Hematopoietic multipotent progenitor cell treated with erythropoietin and hydrocortisone succinate and interleukin-3 and kit ligand, for 6 days (in vitro differentiated cells): ENCODE measurements around the gene TEAD3.

Source experiments
- DNase-seq: peaks from one replicate; pipeline ENCODE4 v3.0.0-alpha.2; 2015

Gene TEAD3

DNA sequence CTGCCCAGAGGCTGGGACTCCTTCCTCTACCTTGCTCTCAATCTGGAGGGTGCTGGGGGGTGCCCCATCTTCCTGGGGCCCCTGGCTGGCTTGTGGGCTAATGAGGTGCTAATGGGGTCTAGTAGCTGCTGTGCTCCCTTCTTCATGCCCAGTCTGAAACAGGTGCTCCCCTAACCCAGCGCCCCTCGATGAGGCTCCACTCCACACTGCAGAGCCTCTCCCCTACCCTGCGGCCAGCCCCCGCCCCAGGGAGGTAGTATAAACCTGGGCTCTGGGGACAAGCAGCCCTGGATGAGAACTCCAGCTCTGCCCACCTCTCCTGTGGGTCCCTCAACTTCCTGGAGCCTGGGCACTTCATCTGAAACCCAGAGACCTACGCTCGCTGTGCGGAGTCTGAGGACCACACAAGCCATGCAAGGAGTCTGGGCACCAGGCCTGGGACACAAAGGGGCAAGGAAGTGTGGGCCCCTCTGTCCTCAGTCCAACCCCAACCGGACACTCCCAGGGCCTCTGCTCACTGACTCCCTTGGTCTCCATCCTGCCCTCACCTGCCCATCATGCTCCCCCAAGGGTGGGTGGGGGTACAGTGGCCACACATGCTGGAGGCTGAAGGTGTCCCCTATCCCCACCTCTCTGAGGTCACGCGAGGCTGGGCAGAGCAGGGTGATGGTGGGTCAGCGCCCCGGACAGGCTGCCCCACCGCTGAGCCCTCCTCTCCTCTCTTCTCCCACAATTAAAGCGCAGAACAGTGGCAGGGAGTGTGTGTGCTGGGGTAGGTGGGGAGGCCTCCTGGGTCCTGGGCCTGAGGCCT is 22.5 kb downstream of the TEAD3 start:
- peak; percentile 32 for DNase-seq

DNA sequence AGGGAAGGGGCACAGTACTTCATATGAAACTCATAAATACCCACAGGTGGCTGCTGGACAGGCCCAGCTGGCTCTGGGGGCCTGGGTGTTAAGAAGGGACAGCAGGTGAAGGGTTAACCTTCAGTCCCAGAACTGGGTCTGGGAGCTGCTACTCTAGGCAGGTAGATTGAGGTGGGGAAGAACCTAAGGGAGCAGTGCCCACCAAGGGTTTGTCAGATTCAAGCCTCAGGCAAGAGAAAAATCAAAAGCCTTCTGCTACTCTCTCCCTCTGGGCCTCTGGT is 23.1 kb downstream of the TEAD3 start:
- DNase-seq = peak; percentile 55

DNA sequence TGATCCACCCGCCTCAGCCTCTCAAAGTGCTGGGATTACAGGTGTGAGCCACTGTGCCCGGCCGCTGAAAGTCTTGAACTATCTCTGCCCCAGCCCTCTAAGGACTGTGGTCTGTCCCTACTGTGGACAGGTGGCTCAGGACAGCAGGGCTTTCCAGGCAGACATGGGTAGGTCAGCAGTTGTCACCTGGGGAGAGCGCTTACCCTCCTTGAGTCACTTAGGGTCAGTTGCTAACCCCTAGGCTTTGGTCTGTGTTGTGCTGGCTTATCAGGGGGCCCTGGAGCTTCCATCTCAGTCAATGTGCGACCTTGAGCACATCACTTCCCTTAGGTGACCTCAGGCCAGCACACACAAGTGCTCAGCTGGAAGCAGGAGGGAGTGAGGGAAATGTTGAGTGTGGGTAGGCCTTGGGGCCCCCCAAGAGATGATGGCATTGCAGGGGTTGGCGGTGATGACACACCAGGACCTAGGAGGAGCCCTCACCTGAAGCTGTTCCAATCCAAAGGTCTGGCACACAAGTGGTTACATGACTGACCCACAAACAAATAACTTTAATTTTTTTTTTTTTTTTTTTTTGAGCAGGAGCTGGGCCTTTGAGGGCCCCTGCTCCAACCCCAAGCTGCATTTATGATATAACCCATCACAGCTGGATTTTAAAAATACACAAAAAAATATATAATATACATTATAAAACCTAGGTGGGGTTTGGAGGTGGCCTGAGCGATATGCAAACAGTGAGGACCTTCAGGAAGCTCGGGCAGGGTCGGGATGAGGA is 23.6 kb downstream of the TEAD3 start:
- DNase-seq = peak; percentile 29

DNA sequence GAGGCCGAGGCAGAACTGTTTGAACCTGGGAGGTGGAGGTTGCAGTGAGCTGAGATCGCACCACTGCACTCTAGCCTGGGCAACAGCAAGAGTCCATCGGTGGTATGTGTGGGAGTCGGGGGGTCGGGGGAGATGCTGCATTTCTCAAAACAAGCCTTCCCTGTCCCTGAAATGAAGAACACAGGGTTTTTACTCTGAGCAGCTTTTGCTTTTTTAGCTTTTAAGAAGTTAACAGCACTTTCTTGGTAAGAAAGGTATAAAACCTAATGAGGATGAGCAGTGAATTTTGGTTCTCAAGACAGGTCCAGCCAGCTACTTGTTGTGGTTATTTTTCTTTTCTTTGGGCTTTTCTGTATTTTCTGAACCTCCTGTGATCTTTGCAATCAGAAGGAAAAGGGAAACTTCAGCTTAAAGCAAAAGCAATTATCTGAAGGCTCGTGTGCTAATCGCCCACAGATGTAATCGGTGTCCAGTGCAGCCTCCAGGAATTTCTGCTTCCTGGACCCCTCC is 25.0 kb downstream of the TEAD3 start:
- DNase-seq = no peak

DNA sequence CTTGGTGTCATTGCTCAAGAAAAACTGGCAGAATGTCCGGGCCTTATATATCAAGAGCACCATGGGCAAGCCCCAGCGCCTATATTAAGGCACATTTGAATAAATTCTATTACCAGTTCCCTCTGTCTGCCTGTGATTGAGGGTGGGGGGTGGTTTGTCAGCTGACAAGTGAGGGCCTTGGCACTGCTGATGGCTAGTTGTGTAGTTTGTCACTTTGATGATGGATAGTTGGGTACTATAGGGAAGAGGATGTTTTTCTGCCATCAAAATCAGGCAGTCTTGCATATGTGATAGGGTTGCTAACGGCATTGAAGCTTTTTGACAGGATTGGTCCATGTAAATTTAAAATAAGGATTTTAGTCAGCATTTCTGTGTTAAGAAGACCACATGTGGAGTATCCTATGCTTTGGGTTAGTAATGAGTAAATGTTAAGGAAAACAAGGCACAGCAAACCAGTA is 26.2 kb downstream of the TEAD3 start:
- DNase-seq = peak; percentile 27

DNA sequence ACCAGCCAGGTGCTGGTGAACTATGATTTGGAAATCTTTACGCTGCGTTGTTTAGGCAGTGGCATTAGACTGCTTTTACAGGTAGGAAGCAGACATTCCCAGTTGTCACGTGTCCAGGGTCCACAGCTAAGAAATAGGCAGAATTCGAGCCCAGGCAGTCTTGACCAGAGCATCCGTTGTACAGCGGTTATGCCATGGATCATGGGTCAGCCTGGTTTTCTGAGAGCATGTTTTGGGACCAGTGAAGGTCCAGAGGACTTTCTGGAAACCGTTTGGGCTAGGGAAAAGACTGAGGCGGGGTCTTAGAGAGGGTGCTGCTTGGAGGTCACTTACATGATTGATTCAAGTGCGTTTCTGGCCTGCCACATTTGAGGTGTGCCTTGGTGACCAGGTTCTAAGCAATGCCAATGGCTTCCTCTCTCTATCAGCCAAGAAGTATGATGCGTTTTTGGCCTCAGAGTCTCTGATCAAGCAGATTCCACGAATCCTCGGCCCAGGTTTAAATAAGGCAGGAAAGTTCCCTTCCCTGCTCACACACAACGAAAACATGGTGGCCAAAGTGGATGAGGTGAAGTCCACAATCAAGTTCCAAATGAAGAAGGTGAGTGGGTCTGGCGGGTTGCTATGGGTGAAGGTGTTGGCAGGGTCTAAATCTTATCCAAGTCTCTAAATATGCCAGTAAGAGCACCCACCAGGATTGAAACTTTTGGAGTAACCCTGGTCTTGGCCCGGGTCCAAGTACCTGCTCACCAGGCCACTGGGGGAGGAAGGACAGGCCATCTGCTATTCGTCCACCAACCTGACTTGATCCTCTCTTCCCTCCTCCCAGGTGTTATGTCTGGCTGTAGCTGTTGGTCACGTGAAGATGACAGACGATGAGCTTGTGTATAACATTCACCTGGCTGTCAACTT is 26.9 kb downstream of the TEAD3 start:
- peak; percentile 63 for DNase-seq

DNA sequence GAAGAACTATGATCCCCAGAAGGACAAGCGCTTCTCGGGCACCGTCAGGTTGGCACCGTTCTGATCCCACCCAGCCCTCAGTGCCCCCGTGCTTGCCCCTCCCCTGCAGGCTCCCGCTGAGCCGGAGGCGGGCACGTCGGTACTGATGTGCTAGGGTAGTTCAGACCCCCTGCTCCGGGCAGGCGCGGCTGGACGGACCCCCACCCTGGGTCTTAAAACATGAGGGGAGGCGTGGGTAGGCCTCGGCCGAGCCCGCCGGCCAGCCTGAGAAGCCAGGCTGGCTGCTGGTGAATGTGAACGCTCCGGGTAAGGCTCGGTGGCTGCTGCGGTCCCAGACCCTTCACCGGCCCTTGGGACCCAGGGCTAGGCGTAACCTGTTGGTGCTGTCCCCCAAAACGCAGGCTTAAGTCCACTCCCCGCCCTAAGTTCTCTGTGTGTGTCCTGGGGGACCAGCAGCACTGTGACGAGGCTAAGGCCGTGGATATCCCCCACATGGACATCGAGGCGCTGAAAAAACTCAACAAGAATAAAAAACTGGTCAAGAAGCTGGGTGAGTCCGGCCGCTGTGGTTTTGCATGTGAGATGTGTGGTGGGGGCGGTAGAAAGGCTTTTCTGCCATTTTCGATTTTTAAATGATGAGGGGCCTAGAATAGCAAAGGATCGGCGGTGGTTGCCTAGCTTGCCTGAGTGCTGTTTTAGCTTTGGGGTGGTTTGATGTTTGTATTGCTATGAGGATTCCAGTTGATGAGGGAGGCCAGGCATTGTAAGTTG is 27.7 kb downstream of the TEAD3 start:
- peak; percentile 19 for DNase-seq

DNA sequence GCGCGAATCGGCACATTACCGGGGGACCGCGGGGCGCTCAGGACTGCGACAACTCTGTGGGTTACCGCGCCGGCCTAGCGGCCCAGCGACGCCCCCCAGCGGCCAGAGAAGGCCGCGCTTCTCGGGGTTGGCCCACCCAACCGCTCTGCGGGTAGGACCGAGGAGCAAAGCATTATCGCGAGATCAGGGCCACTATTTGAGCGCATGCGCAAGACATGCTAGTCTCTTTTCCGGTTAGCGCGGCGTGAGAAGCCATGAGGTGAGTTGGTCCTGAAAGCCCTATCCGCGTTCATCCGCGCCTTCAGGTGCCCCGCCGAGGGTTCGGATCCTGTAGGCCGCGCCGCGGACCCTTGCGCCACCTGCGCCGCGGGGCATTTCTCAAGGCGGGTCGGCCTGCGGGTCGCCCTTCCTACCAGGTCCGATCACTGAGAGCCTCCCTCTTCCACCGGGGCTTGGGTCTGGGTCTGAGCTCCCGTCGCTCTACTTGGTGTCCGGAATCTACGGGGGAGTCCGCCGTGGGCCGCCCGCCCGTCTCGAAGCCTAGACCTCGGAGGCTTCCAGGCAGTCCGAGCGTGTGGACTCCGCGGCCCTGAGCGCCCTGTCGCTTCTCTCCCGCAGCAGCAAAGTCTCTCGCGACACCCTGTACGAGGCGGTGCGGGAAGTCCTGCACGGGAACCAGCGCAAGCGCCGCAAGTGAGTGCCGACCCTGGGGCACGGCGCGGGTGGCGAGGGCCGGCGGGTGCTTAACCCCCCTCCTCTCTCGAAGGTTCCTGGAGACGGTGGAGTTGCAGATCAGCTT is 28.5 kb downstream of the TEAD3 start, which contains the start of gene RPL10A:
Gene RPL10A, plus strand, starts transcription at position 221 of the 799 bp plus-strand sequence. Its CDS starts 34 bp downstream, at position 255.
- DNase-seq = peak; percentile 99

DNA sequence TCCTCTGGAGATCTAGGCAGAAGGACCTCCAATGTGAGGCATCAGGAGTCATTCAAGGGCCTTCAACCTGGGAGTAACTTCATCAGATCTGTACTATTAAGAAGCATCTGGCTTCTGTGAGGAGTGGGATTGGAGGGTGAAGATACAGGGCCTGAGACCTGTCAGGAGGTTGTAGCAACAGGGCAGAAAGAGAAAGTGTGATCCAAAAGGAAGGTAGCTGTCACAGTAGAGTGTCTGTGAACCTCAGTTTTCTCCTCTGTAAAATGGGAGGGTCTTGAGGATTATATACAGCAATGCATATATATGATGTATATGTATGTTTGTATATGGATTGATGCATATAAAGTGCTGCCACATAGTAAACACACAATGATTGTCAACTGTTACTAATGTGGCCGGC is 31.2 kb downstream of the TEAD3 start:
- no peak for DNase-seq

DNA sequence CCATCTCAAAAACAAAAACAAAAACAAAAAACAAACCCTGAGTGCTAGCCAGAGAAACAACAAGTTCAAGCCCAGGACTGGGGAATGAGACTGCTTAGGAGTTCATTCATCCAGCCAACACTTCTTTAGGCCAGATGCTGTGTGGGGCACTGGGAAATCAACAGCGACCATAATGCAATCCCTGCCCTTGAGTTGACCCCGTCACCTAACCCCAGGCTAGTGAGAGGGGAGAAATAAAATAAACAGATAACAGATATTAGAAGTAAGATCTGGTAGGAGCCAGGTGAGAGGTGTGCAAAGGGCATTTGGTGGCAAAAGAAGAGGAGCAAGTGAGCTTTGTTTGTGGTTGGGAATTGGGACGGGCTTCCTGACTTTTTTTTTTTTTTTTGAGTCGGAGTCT is 33.6 kb downstream of the TEAD3 start:
- no peak for DNase-seq

DNA sequence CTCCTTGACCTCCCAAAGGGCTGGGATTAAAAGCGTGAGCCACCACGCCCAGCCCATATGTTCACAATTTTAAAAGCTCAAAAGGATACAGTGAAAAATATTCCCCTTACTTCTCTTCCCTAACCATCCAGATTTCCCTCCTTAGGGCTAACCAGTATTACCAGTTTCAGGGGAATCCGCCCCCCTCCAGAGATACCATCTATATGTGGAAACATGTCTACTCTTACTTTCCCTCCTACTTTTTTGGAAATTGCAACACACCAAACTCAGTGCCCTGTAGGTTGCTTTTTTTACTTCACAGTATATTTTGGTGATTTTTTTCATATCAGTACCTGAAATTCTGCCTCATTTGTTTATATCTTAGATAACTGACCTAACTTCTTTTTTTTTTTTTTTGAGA is 35.6 kb downstream of the TEAD3 start:
- DNase-seq = no peak

DNA sequence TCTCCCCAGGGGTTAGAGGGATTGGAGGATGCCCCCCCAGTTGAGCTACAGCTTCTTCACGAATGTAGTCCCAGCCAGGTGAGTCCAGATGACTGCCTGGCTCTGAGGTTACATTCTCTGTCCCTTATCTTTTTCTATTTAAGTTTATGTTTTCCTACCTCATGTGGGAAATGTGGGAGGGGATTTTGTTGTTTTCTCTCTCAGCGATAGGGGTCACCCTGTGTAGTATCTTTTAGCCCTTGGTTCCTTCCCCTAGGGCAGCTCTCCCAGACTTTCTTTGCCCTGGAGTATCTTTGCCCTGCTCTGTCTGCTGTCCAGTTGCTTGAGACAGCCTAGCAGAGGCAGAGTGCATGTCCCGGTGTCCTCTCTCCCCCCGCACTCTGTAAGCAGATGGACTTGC is 39.0 kb downstream of the TEAD3 start:
- no peak for DNase-seq

DNA sequence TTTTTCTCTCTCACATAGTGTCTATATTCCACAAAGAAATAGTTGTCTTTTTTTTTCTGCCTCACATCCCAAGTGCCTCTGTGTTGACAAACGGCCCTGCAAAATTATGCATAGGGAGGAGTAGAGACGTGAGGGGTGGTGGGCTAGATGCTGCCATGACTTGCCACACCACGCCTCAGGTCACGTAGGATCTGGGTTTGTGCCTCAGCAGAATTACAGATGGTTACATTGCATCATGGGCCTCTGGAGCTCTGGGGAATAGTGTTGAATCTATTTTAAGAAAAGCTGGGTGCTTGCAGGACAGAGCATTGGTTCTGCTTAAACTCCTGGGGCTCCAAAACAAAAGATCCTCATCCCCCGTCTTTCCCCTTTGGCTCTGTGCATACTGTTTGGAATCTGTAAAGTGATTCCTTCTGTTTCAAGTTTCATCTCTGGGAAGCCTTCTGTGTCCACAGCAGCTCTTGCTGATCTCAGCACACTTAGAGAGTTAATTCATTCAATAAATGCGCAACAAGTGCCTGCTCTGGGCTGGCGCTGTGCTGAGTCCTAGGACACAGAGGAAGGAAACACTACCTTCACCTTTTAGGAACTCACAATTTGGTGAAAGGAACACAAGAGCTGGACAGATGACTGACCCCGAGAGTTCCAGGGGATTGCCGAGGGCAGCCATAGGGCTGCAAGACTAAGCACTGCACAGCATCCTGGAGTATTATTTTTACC is 42.3 kb downstream of the TEAD3 start:
- no peak for DNase-seq

DNA sequence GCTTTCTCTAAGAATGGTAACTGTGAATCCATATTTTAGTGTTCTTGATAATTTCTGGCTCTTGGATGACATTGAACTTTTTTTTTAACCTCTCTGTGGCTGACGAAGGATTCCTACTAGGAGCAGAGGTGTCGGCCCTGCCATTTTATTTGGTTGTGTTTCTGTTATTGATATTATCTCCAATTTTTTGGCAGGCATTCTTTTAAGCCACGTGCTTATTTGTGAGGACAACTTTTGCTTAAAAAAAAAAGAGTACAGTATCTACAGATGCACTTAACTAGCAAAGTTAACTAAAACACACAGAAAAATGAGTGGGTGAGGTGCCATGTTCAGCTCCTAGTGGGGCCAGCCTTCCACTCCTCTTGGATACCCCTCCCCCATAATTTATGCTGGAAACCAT is 43.6 kb downstream of the TEAD3 start:
- peak; percentile 85 for DNase-seq

DNA sequence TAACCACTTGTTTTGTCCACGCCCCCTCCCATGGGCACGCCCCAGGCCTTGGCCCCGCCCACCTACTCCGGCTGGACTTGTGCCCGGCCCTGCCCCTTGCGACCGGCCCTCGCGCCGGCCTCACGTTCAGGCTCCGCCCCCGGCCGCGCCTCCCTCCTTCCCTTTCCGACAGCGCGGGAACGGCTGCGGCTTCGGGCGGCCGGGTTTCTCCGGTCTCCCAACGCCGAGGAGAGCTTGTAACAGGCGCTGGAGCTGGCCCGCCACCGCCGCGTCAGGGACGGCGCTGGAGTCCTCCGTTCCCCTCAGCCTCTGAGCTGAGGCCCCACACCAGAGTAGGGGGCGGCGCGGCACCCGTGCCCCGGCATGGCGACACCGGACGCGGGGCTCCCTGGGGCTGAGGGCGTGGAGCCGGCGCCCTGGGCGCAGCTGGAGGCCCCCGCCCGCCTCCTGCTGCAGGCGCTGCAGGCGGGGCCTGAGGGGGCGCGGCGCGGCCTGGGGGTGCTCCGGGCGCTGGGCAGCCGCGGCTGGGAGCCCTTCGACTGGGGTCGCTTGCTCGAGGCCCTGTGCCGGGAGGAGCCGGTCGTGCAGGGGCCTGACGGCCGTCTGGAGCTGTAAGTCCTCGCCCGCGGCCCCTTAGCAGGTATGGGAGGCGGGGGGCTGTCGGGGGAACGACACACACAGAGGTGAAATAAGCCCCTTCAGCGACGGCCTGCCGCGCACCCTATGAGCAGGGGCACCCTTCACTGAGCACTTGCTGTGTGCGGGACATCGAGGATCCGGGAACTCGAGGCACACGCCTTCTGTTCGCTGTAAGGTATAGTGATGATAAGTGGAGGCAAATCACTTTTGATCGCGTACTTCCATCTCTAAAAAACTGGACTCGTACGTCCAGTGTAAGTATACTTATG is 44.4 kb downstream of the TEAD3 start, which contains the start of gene FANCE:
Gene FANCE, plus strand, starts transcription at position 156 of the 908 bp plus-strand sequence. Its CDS starts 208 bp downstream, at position 364.
- DNase-seq = peak; percentile 94

DNA sequence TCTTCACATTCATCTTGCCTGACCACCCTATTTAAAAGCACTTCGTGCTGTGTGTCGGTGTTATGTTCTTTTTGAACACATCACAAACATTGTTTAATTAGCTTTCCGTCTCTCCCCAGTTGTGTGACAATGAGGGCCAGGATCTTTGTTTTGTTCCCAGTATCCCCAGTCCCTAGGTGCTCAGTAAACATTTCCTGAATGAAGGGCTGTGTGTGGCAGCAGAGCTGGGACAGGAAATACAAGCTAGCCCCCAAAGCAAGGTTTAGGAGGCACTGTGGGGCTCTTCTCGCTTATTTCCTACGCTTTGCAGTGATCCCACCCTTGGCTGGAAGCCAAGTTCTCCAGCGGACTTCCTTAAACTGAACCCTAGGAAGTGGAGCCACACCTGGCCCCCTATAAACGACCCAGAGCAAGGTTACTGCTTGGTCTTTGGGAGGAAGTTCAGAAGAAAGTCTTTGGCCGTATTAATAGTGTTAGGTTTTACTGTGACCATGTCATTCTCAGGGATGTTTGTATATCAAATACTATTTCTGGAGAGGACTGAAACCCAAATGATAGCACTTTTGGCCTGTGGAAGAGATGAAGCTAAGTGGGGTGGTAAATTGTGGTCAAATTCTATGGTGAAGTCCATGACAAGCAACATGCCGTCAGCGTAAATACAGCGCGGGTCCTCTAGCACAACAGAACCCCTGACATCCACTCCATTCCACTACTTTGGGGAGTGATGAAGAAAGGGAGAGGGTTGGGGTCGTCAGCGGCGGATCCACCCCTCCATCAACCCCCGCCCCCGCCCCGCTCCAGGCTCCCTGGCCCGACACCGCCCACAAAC is 45.3 kb downstream of the TEAD3 start:
- DNase-seq = no peak

DNA sequence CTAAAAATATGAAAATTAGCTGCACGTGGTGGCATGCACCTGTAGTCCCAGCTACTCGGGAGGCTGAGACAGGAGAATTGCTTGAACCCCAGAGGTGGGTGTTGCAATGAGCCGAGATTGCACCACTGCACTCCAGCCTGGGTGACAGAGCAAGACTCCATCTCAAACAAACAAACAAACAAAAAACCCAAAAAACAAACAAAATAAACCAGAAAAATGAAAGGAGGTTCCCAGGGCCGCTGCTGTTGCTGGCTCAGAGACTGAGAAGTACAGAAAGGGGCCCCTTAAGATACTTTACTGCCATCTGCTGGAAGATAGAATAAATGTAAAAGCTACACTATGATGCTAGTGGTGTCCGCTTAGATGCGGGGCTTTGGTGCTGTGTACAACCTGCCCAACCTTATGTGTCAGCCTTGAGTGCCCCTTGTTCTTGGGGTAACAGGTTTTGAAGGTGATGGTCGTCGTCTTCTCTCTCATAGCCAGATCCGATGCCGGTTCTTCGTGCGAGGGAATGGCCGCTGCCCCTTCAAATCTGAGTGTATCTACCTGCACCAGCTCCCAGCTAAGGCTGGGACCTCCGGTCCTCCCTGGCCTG is 47.5 kb downstream of the TEAD3 start:
- peak; percentile 95 for DNase-seq

DNA sequence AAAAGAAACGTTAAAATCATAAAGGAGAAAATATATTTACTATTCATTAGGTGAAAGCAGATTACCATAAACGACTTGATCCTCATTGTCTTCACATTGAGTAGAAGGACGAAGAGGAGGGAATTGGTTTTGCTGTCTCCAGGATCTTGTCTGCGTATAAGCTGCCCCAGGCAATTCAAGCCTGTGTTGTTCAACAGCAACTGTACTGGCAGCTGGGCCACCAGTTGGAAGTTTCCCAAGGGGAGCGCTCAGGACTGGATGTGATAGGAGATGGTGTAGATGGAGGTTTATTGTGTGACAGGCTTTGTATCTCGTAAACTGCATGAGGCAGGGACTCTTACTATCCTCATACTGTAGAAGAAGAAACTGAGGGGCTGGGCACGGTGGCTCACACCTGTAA is 48.7 kb downstream of the TEAD3 start:
- no peak for DNase-seq
